Measurements from ENCODE around the gene SEMA5A.

Gene SEMA5A

DNA sequence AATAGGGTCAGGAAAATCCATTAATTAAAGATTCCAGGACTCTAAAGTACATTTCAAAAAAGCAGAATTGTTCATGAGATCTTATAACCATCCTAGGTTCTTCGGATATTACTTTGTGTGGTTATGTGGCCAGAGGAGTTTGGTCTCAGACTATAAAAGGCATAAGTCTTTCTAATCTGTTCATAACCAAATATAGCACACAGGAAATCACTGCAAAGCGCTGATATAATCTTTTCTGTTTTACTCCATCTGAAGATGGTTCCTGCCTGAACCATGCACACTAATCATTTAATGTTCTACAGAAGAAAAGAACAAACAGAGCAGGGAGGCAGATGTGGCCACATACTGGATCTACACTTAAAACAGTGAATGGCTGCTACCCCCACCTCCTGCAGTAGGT, 182.8 kb downstream of the SEMA5A start:
- CTCF ChIA-PET: interaction anchor here (0.6 to 4.3 kb wide), 6 partner anchors 12 to 856 kb away, joined by 3 to 29 read pairs (median 7); no protein-coding TSS in a partner anchor
- H3K4me1 ChIP-seq (ENCODE audit: control insufficient read depth, insufficient read depth, low read length): no peaks in the 10 kb centered on the region; the same call in 1 of the 2 replicates

DNA sequence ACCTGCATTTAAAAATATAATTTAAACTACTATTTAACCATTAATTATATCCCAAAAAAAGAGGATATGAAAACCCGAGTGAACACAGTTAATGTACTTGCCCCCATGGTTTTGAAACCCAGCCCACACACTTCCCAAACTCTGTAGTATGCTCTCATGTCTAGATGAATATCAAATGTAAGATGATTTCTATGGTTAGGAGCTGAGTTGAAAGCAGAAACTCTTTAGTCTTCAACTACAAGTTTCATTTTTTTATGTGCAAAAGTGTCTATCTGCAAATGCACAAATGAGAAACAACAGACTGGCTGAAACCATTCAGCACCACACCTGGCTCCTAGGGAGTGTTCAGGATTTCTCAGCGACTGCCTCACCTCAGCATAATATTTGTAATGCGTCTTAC, 183.3 kb downstream of the SEMA5A start:
- POLR2A ChIA-PET: no interaction called here
- H3K27ac ChIP-seq (ENCODE audit: extremely low read depth, low read depth, low read length): no peak overlapping the region
- no peaks in the 10 kb centered on the region for H3K9me3 ChIP-seq (ENCODE audit: control insufficient read depth, insufficient read depth, low read depth, low read length)
- no peak overlapping the region for H3K4me3 ChIP-seq (ENCODE audit: low read depth, low read length)
- no peaks in the 10 kb centered on the region for H3K36me3 ChIP-seq (ENCODE audit: control insufficient read depth in 2 of 2, insufficient read depth in 1 of 2, low read length in 2 of 2)
- no peaks in the 10 kb centered on the region; the same call in 1 of the 2 replicates for H3K4me1 ChIP-seq (ENCODE audit: control insufficient read depth, insufficient read depth, low read length)
- CTCF ChIA-PET: interaction anchor here (0.6 to 4.3 kb wide), 15 partner anchors 8 to 1778 kb away, joined by 3 to 29 read pairs (median 5); no protein-coding TSS in a partner anchor
- TF ChIP-seq KLF16 (tag by site-specific recombination; IDR thresholded peaks at IDR 0.05): no peak
- TF ChIP-seq ZNF626 (tag by site-specific recombination; IDR thresholded peaks at IDR 0.05): no peak
- no peak for TF ChIP-seq BCL11B (tag by site-specific recombination; IDR thresholded peaks at IDR 0.05; ENCODE audit: low read depth)
- TF ChIP-seq KLF9 (tag by site-specific recombination; IDR thresholded peaks at IDR 0.05; ENCODE audit: low read depth): no peak
- no peak for TF ChIP-seq ZNF843 (tag by site-specific recombination; IDR thresholded peaks at IDR 0.05)
- TF ChIP-seq, protein P1, sequence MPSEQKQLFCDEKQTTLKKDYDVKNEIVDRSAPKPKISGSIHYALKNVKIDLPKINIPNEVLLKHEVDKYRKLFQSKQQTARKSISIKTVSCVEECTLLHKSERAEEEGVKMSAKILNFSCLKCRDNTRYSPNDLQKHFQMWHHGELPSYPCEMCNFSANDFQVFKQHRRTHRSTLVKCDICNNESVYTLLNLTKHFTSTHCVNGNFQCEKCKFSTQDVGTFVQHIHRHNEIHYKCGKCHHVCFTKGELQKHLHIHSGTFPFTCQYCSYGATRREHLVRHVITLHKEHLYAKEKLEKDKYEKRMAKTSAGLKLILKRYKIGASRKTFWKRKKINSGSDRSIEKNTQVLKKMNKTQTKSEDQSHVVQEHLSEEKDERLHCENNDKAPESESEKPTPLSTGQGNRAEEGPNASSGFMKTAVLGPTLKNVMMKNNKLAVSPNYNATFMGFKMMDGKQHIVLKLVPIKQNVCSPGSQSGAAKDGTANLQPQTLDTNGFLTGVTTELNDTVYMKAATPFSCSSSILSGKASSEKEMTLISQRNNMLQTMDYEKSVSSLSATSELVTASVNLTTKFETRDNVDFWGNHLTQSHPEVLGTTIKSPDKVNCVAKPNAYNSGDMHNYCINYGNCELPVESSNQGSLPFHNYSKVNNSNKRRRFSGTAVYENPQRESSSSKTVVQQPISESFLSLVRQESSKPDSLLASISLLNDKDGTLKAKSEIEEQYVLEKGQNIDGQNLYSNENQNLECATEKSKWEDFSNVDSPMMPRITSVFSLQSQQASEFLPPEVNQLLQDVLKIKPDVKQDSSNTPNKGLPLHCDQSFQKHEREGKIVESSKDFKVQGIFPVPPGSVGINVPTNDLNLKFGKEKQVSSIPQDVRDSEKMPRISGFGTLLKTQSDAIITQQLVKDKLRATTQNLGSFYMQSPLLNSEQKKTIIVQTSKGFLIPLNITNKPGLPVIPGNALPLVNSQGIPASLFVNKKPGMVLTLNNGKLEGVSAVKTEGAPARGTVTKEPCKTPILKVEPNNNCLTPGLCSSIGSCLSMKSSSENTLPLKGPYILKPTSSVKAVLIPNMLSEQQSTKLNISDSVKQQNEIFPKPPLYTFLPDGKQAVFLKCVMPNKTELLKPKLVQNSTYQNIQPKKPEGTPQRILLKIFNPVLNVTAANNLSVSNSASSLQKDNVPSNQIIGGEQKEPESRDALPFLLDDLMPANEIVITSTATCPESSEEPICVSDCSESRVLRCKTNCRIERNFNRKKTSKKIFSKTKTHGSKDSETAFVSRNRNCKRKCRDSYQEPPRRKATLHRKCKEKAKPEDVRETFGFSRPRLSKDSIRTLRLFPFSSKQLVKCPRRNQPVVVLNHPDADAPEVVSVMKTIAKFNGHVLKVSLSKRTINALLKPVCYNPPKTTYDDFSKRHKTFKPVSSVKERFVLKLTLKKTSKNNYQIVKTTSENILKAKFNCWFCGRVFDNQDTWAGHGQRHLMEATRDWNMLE (tag by site-specific recombination; conservative IDR thresholded peaks at IDR 0.05; ENCODE audit: low read depth): no peak
- TF ChIP-seq, protein P2, sequence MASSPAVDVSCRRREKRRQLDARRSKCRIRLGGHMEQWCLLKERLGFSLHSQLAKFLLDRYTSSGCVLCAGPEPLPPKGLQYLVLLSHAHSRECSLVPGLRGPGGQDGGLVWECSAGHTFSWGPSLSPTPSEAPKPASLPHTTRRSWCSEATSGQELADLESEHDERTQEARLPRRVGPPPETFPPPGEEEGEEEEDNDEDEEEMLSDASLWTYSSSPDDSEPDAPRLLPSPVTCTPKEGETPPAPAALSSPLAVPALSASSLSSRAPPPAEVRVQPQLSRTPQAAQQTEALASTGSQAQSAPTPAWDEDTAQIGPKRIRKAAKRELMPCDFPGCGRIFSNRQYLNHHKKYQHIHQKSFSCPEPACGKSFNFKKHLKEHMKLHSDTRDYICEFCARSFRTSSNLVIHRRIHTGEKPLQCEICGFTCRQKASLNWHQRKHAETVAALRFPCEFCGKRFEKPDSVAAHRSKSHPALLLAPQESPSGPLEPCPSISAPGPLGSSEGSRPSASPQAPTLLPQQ (tag by site-specific recombination; IDR thresholded peaks at IDR 0.05): no peak
- TF ChIP-seq ZNF214 (tag by site-specific recombination; IDR thresholded peaks at IDR 0.05; ENCODE audit: borderline replicate concordance): no peak
- TF ChIP-seq ZNF521 (tag by site-specific recombination; IDR thresholded peaks at IDR 0.05): no peak
- TF ChIP-seq, protein P3, sequence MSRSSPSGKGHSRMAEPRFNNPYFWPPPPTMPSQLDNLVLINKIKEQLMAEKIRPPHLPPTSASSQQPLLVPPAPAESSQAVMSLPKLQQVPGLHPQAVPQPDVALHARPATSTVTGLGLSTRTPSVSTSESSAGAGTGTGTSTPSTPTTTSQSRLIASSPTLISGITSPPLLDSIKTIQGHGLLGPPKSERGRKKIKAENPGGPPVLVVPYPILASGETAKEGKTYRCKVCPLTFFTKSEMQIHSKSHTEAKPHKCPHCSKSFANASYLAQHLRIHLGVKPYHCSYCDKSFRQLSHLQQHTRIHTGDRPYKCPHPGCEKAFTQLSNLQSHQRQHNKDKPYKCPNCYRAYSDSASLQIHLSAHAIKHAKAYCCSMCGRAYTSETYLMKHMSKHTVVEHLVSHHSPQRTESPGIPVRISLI (tag by site-specific recombination; IDR thresholded peaks at IDR 0.05): no peak
- TF ChIP-seq, protein P4, sequence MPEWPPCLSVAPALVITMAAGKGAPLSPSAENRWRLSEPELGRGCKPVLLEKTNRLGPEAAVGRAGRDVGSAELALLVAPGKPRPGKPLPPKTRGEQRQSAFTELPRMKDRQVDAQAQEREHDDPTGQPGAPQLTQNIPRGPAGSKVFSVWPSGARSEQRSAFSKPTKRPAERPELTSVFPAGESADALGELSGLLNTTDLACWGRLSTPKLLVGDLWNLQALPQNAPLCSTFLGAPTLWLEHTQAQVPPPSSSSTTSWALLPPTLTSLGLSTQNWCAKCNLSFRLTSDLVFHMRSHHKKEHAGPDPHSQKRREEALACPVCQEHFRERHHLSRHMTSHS (tag by site-specific recombination; IDR thresholded peaks at IDR 0.05): no peak
- TF ChIP-seq, protein P5, sequence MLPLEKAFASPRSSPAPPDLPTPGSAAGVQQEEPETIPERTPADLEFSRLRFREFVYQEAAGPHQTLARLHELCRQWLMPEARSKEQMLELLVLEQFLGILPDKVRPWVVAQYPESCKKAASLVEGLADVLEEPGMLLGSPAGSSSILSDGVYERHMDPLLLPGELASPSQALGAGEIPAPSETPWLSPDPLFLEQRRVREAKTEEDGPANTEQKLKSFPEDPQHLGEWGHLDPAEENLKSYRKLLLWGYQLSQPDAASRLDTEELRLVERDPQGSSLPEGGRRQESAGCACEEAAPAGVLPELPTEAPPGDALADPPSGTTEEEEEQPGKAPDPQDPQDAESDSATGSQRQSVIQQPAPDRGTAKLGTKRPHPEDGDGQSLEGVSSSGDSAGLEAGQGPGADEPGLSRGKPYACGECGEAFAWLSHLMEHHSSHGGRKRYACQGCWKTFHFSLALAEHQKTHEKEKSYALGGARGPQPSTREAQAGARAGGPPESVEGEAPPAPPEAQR (tag by site-specific recombination; IDR thresholded peaks at IDR 0.05): no peak
- TF ChIP-seq HOXA7 (CRISPR knock-in tag; IDR thresholded peaks at IDR 0.05; ENCODE audit: borderline replicate concordance): no peak
- no peak for TF ChIP-seq ZNF785 (tag by site-specific recombination; IDR thresholded peaks at IDR 0.05)
- no peak for TF ChIP-seq ZNF658 (tag by site-specific recombination; IDR thresholded peaks at IDR 0.05)
- no peak for TF ChIP-seq ZNF112 (tag by site-specific recombination; IDR thresholded peaks at IDR 0.05)
- TF ChIP-seq ZNF473 (tag by site-specific recombination; IDR thresholded peaks at IDR 0.05): no peak

More for the DNA sequence above, 182.8 kb downstream of the SEMA5A start:
- H3K36me3 ChIP-seq (ENCODE audit: control insufficient read depth in 2 of 2, insufficient read depth in 1 of 2, low read length in 2 of 2): no peaks in the 10 kb centered on the region
- no peak overlapping the region for H3K27ac ChIP-seq (ENCODE audit: extremely low read depth, low read depth, low read length)
- no peaks in the 10 kb centered on the region; the same call in 1 of the 2 replicates for H3K9me3 ChIP-seq (ENCODE audit: control insufficient read depth, insufficient read depth, low read depth, low read length)
- H3K4me3 ChIP-seq (ENCODE audit: low read depth, low read length): no peak overlapping the region
- TF ChIP-seq, protein P6, sequence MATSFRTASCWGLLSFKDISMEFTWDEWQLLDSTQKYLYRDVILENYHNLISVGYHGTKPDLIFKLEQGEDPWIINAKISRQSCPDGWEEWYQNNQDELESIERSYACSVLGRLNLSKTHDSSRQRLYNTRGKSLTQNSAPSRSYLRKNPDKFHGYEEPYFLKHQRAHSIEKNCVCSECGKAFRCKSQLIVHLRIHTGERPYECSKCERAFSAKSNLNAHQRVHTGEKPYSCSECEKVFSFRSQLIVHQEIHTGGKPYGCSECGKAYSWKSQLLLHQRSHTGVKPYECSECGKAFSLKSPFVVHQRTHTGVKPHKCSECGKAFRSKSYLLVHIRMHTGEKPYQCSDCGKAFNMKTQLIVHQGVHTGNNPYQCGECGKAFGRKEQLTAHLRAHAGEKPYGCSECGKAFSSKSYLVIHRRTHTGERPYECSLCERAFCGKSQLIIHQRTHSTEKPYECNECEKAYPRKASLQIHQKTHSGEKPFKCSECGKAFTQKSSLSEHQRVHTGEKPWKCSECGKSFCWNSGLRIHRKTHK (tag by site-specific recombination; IDR thresholded peaks at IDR 0.05): no peak
- TF ChIP-seq ZNF624 (tag by site-specific recombination; IDR thresholded peaks at IDR 0.05): no peak
- TF ChIP-seq SETDB1 (IDR thresholded peaks at IDR 0.05; ENCODE audit: insufficient read length, low read length): no peak
- TF ChIP-seq BCL11B (tag by site-specific recombination; IDR thresholded peaks at IDR 0.05; ENCODE audit: low read depth): no peak
- TF ChIP-seq ZNF48 (tag by site-specific recombination; IDR thresholded peaks at IDR 0.05): no peak
- TF ChIP-seq ZFP69B (tag by site-specific recombination; IDR thresholded peaks at IDR 0.05): no peak
- POLR2A ChIA-PET: no interaction called here
